Stimulated activated CD4-positive, alpha-beta T cell treated with anti-CD3 and anti-CD28 coated beads, Interleukin-1b, Interleukin-23, amount 100 ng/mL, for 24 hours (primary cell): ENCODE results near the gene RASAL2.
"Not testable (repeated sequence)": the region's sequence is repeated elsewhere in the genome, so short reads cannot be mapped to it uniquely, and the experiment has no call there.

ENCODE experiments used
- DNase-seq, 4 experiments: peaks; one replicate each; pipeline ENCODE4 v3.0.0-alpha.2; 2020; ENCODE audit warnings: low read depth in 4 of 4, low spot score in 1 of 4

The RASAL2 gene

GRCh38 chr1:178118524-178118923, 24.6 kb downstream of the RASAL2 start:
- DNase-seq, result no peak

- DNase-seq, result no peak
These were observed 25.7 kb downstream of the RASAL2 start for GRCh38 chr1:178119628-178120027.

- no peak for DNase-seq
These were observed 26.2 kb downstream of the RASAL2 start for GRCh38 chr1:178120088-178120487.

- DNase-seq, result not testable (repeated sequence)
These were observed 26.7 kb downstream of the RASAL2 start for GRCh38 chr1:178120520-178121052.

GRCh38 chr1:178121883-178122282, 28.0 kb downstream of the RASAL2 start:
- DNase-seq, result no peak

GRCh38 chr1:178122283-178122682, 28.4 kb downstream of the RASAL2 start:
- no peak for DNase-seq

- DNase-seq, result no peak
These were observed 30.2 kb downstream of the RASAL2 start for GRCh38 chr1:178124115-178124514.

- DNase-seq, result no peak
These were observed 32.4 kb downstream of the RASAL2 start for GRCh38 chr1:178126261-178126660.

- no peak for DNase-seq
These were observed 32.9 kb downstream of the RASAL2 start for GRCh38 chr1:178126741-178127185.

GRCh38 chr1:178127482-178128191, 33.7 kb downstream of the RASAL2 start:
- no peak for DNase-seq

- DNase-seq, result no peak
These were observed 39.5 kb downstream of the RASAL2 start for GRCh38 chr1:178133239-178133989.

- no peak for DNase-seq
These were observed 40.2 kb downstream of the RASAL2 start for GRCh38 chr1:178134061-178134460.

GRCh38 chr1:178137238-178137637, 43.3 kb downstream of the RASAL2 start:
- no peak for DNase-seq

GRCh38 chr1:178142806-178143205, 48.9 kb downstream of the RASAL2 start:
- DNase-seq, result no peak

- DNase-seq, result no peak
These were observed 50.1 kb downstream of the RASAL2 start for GRCh38 chr1:178143730-178144690.

GRCh38 chr1:178145605-178146004, 51.7 kb downstream of the RASAL2 start:
- DNase-seq, result no peak

- DNase-seq, result no peak
These were observed 52.5 kb downstream of the RASAL2 start for GRCh38 chr1:178146436-178146835.

GRCh38 chr1:178150610-178151009, 56.7 kb downstream of the RASAL2 start:
- DNase-seq, result no peak

GRCh38 chr1:178151831-178152230, 57.9 kb downstream of the RASAL2 start:
- DNase-seq, result no peak

GRCh38 chr1:178155481-178156255, 61.8 kb downstream of the RASAL2 start:
- no peak for DNase-seq
